ENCODE data around the gene IL1RAPL1. TPM values are rescaled to one million over a fixed set of nuclear protein-coding genes. Genes with fewer than 3 reads are reported as not detected.
A peak's percentile ranks its signal among the peaks of the same experiment; 100 is the strongest.
"Not testable (repeated sequence)": the region's sequence is repeated elsewhere in the genome, so short reads cannot be mapped to it uniquely, and the experiment has no call there.

The IL1RAPL1 gene
- total RNA-seq, 1 experiment from 2014 or later, result 1.1 TPM

GRCh38 chrX:29110041-29110440 lies 522.8 kb downstream of the IL1RAPL1 start:
- no peak for DNase-seq (ENCODE audit: low read depth)

DNA sequence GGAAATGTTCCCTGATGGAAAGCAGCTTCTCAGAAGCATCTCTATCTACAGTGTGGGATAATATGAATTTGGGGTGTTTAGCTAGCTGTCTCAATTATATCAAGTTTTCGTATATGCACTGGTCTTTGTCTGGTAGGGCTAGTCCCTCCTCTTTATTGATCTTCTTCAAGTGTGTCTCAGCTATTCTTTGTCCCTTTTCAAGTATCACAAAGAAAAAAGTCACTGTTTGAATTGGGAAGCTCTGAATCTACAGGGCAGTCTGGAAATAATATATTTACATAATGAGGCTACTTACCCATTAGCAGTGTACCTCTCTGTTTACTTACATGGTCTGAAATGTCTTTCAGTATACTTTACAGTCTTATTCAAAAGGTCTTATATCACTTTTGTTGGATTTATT lies 526.0 kb downstream of the IL1RAPL1 start:
- no peak for DNase-seq (ENCODE audit: low read depth)

GRCh38 chrX:29122817-29123216 lies 535.6 kb downstream of the IL1RAPL1 start:
- DNase-seq (ENCODE audit: low read depth), result not testable (repeated sequence)

- DNase-seq (ENCODE audit: low read depth), result no peak
These were observed 543.7 kb downstream of the IL1RAPL1 start for GRCh38 chrX:29130905-29131304.

DNA sequence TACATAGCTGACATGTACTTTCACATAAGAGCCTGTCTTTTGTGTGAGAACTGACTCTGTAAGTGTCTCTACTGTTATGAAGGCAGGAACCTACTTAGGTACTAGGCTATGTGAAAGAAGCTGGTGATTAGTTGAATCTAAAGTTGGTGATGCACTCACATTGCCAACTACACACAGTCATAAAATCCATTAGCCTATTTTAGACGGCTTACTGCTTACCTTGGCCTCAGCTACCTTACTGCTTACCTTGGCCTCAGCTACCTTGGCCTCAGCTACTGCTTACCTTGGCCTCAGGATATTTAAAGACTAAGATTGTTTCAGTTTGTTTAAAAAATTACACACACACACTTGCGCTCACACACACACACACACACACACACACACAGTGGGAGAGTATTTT lies 549.7 kb downstream of the IL1RAPL1 start:
- DNase-seq (ENCODE audit: low read depth), result no peak

DNA sequence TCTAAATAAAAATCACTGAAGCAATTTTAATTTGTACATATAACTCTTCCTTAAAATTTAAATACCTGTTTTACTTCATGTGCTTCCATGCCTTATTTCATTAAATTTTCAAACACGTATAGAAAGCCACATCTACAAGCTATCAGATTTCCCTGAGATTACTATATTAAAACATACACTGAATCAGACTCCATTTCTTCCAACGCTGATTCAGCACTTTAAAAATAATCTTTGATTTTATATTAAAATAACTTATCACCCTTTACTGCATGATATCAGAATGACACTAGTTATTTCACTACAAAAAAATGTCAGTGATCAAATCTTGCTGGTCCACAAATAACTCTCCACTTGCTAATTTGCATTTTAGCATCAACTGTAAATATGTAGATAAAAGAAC lies 550.8 kb downstream of the IL1RAPL1 start:
- no peak for DNase-seq (ENCODE audit: low read depth)

DNA sequence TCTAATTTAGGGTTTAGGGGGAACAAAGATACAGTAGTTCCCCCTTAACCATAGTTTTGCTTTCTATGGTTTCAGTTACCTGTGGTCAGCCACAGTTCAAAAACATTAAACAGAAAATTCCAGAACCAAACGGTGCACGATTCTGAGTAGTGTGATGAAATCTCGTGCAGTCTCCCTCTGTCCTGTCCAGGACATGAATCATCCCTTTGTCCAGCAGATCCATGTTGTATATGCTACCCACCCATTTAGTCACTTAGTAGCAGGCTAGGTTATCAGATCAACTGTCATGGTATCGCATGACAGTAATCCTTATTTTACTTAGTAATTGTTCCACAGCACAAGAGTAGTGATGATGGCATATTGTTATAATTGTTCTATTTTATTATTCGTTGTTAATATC lies 556.1 kb downstream of the IL1RAPL1 start:
- peak; percentile 13 for DNase-seq (ENCODE audit: low read depth)

DNA sequence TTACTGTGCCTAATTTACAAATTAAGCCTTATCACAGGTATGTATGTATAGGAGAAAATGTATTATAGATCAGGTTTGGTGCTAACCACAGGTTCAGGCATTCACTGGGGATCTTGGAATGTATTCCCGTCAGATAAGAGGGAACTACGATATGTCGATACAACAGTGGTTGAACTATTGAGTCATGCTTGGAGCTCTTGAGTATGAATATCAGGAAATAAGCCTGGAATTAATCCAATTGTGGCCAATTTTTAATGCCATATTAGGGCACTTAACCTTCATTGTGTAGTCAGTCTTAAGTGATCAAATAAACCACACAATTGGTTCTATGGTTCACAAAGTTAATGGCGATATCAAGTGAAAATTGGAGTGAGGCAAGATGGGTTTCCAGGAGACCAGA lies 556.5 kb downstream of the IL1RAPL1 start:
- DNase-seq (ENCODE audit: low read depth), result no peak

DNA sequence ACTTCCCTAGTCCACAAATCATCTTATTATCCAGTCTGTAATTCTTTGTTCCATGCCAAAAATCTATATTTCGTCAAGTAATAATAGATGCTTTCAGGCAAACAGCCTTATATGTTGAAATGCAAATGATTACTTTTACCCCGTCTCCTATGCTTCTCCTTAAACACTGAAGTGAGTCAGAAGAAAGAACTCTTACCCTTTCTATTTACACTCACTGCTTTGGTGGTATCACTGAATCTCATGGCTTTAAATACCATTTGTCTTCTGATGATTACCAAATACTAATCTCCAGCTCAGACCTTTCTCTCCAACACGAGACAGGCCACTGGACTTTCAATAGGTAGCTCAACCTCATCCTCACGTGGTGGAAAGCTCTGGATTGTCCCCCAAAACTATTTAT lies 558.1 kb downstream of the IL1RAPL1 start:
- no peak for DNase-seq (ENCODE audit: low read depth)

GRCh38 chrX:29148511-29148910 lies 561.3 kb downstream of the IL1RAPL1 start:
- no peak for DNase-seq (ENCODE audit: low read depth)

DNA sequence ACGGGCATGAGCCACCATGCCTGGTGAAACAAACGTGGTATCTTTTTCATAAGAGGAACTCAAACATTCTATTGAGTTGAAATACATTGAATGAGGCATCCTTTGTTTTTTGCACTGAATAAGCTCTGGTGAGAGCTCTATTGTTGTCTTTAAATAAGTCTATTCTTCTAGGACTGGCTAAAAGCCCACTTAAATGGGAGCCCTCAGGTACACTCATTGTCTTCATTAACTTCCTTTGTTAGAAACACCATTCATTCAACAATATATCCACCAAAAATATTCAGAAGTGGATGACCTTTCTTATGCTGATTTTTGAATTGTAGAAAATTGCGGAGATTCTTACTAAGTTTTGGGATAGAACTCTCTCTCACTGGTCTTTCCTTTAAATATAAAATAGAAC lies 568.0 kb downstream of the IL1RAPL1 start:
- no peak for DNase-seq (ENCODE audit: low read depth)

GRCh38 chrX:29172880-29173279 lies 585.6 kb downstream of the IL1RAPL1 start:
- peak; percentile 8 for DNase-seq (ENCODE audit: low read depth)

DNA sequence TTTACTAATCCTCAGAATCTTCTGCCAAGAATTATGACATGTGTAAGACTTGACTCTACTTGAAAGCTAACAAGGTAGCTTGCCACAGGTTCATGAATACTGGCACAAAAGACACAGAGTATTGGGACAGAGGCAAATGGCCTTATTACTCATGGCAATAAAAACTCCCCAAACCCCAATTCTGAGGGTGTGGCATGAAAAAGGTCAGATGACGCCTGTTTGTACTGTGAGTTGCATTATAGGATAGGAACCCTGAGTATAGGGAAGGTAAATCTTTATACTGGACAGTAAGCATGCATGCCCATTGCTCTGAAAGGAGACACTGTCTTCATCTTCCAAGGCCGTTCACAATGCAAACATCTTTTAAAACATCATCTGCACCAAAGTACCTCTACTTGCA lies 600.0 kb downstream of the IL1RAPL1 start:
- DNase-seq (ENCODE audit: low read depth), result no peak

DNA sequence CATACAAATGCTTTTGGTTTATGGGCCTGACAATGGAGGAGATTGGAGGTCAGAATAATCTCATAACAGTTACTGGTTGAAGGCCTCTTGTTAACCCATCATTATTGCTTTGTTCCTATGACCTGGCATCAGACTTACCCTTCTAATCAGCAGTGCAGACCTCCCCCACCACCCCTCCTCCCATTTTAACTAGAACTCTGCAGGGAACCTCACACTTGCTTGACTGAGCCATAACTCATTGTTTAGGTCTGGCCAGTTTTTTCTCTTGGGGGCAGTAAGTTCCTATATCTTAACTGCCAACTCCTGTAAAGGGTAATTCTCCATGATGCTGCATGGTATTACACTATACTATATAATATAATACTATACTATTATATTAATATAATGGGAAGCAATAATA lies 609.3 kb downstream of the IL1RAPL1 start:
- DNase-seq (ENCODE audit: low read depth), result no peak

DNA sequence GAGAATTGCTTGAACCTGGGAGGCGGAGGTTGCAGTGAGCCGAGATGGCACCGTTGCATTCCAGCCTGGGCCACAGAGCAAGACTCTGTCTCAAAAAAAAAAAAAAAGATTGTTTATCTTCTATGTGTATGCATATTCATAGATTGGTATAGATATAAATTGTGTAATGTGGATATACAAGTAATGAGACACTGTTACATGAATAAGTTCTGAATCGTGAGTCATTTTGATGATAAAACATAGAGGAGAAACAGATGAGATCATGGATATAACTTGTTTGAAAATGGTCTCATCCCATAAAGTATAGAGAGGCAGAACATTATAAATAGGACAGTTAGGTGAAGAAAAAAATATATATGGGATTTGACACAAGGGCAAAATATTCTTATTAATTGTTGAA lies 628.0 kb downstream of the IL1RAPL1 start:
- DNase-seq (ENCODE audit: low read depth), result no peak

- no peak for DNase-seq (ENCODE audit: low read depth)
These were observed 638.4 kb downstream of the IL1RAPL1 start for GRCh38 chrX:29225670-29226069.

- DNase-seq (ENCODE audit: low read depth), result peak; percentile 39
These were observed 642.6 kb downstream of the IL1RAPL1 start for GRCh38 chrX:29229802-29230201.

DNA sequence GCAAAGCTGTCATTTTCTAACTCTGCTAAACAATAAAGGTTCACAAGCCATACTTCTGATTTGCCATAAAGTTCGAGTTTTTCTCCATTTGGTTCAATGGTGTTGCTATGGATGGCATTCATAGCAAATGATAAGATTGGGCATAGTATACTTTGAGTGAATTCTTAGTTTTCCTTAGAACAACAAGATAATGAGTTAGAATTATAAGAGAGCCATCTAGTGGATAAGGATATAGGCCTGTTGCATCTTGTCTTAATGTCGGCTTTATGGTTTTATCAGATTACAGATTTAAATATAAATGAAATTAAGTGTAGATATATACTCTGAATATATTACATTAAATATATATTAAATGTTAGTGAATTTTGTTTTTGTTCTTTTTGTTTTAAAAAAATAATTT lies 644.6 kb downstream of the IL1RAPL1 start:
- DNase-seq (ENCODE audit: low read depth), result no peak

GRCh38 chrX:29233592-29234183 lies 646.4 kb downstream of the IL1RAPL1 start:
- DNase-seq (ENCODE audit: low read depth), result no peak

GRCh38 chrX:29237972-29238371 lies 650.7 kb downstream of the IL1RAPL1 start:
- DNase-seq (ENCODE audit: low read depth), result peak; percentile 31

DNA sequence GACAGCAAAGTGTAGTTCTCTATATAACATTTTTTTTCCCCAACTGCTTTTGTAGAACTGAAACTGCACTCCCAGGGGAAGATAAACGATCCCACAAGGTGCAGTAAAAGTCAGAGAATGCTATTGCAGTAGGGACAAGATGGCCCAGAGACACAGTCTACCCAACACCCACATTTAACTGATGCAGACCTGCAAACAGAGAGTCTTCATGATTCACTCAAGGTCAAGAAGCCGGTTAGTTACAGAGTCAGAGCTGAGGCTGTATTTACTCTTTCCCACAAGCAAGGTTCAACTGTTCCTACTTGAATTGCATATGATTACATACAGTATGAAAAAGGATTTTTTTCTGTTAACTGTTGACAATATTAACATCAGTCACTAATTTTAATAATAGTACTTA lies 654.6 kb downstream of the IL1RAPL1 start:
- DNase-seq (ENCODE audit: low read depth), result no peak

GRCh38 chrX:29242856-29243255 lies 655.6 kb downstream of the IL1RAPL1 start:
- DNase-seq (ENCODE audit: low read depth), result no peak

DNA sequence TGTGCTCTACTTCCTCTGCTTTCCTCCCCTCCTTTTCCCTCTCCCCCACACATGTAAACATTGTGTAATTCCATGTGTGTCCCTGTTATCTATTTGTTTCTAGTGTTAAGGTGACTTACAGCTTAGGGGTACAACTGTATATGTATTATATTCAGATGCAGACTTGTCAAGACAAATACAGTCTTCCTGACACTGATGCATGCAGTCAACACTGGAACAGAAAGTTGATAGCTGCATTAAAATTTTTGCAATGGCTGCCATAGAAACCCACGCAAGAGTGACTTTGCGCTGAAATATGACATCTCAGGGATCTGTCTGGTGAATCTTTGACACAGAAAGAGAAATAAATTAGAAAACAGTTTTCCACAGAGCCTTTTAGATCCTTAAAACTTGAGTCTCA lies 656.7 kb downstream of the IL1RAPL1 start:
- DNase-seq (ENCODE audit: low read depth), result no peak

DNA sequence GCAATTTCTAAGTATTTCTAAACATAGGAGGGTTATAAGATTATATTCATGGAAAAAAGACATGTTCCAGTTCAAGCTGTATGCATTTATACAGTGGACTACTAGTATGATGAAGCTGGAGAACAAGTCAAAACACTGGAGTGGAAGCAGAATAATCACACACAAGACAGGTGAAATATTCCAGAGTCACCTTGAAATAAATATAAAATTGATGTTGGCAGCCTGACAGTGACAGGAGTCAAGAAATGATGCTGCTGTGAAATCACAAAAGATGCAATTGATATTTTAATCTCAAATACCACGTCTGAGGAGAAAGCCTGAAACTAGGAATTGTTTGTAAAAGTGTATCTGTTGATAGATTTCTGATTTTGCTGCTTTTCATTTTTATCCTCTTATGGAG lies 667.3 kb downstream of the IL1RAPL1 start:
- no peak for DNase-seq (ENCODE audit: low read depth)
